Peyer's patch (tissue), 4 donors: ENCODE results near the gene BLCAP. TPM values are rescaled to one million over a fixed set of nuclear protein-coding genes. Genes with fewer than 3 reads are reported as not detected.

Source experiments
- DNase-seq, 3 donors: peaks; one replicate each; pipeline ENCODE4 v3.0.0-alpha.2; 2017 to 2019
- H3K27ac ChIP-seq, 4 donors: fragments of 200-600 bp; sonication (generic); one replicate each; pipeline ENCODE4 v1.5.1; 2016 to 2019
- H3K27me3 ChIP-seq, 2 donors: fragments of 200-600 bp; sonication (generic); one replicate each; pipeline ENCODE4 v1.5.1; 2019
- H3K36me3 ChIP-seq, 3 donors: fragments of 200-600 bp; sonication (generic); one replicate each; pipeline ENCODE4 v1.5.1; 2016 to 2019
- H3K4me1 ChIP-seq, 4 donors: fragments of 200-600 bp; sonication (generic); one replicate each; pipeline ENCODE4 v1.5.1; 2016 to 2019
- H3K4me3 ChIP-seq, 4 donors: fragments of 200-600 bp; sonication (generic); 1 replicate in 3 of 4; 2 replicates in 1 of 4; pipeline ENCODE4 v1.5.1; 2016 to 2019; ENCODE audit warnings: mild to moderate bottlenecking in 1 of 4
- H3K9me3 ChIP-seq, 4 donors: fragments of 200-600 bp; sonication (generic); one replicate each; pipeline ENCODE4 v1.5.1; 2016 to 2019; ENCODE audit warnings: mild to moderate bottlenecking in 1 of 4
- CTCF ChIP-seq, 6 experiments: fragments of 450-650 bp in 4 of 6; fragments of 200-600 bp in 2 of 6; sonication (generic) in 1 of 6; IDR thresholded peaks; one replicate each; pipeline ENCODE4 v1.5.1; 2017 to 2019; ENCODE audit warnings: antibody characterized with exemption in 6 of 6, mild to moderate bottlenecking in 3 of 6, moderate library complexity in 1 of 6
- POLR2A ChIP-seq, 2 donors: fragments of 450-650 bp; IDR thresholded peaks; one replicate each; pipeline ENCODE4 v1.5.1; 2017; ENCODE audit warnings: antibody characterized with exemption in 2 of 2, mild to moderate bottlenecking in 2 of 2, moderate library complexity in 2 of 2
- total RNA-seq, 4 donors: library from RNA; depleted of rRNA; stranded (reverse); fragments of >200 nt; gene quantifications; one replicate each; pipeline ENCODE4 v1.1.0, GENCODE V29; 2016

Gene BLCAP
- total RNA-seq, 4 donors from 2014 or later, result 44.6 to 129 (median 118) TPM

DNA sequence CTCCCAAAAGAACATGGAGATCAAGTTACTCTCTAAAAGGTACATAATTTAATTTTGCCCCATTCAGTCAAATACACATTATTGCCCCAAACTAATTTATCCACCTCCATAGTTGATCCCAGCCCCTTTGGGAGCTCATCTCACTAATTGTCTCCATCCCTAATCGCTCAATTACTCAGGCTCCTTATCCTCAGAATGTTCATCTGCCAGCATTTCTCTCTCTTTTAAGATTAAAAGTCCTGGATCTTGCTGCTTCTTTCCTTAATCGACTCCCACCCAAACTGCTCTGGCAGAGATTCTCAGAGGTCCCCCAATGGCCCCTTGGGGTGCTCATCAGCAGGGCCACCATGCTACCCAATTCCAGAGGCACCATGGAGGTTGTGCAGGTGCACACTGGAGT is 25.0 kb downstream of the BLCAP start:
- Histone ChIP-seq H3K4me3 (no peak overlapping the region), H3K4me1 (no peaks in the 10 kb centered on the region), H3K9me3 (no peaks in the 10 kb centered on the region), H3K27ac (no peak overlapping the region), H3K27me3 (no peaks in the 10 kb centered on the region), H3K36me3 (no peaks in the 10 kb centered on the region)
- TF ChIP-seq POLR2A (IDR thresholded peaks at IDR 0.05) (no peak), CTCF (IDR thresholded peaks at IDR 0.05) (no peak)
- no peak for DNase-seq

- TF ChIP-seq POLR2A (IDR thresholded peaks at IDR 0.05) (no peak), CTCF (IDR thresholded peaks at IDR 0.05) (no peak)
- H3K4me1 ChIP-seq, result no peaks in the 10 kb centered on the region
- H3K9me3 ChIP-seq, result no peaks in the 10 kb centered on the region
- H3K36me3 ChIP-seq, result no peaks in the 10 kb centered on the region
- H3K27ac ChIP-seq, result no peak overlapping the region
- H3K27me3 ChIP-seq, result no peaks in the 10 kb centered on the region
- H3K4me3 ChIP-seq, result no peak overlapping the region
- DNase-seq, result no peak
These were observed 25.7 kb downstream of the BLCAP start for GRCh38 chr20:37501940-37502339.

GRCh38 chr20:37500311-37500710 is 27.4 kb downstream of the BLCAP start:
- no peak for DNase-seq
- no peak for TF ChIP-seq POLR2A (IDR thresholded peaks at IDR 0.05)
- TF ChIP-seq CTCF (IDR thresholded peaks at IDR 0.05), result no peak
- H3K4me3 ChIP-seq, result no peak overlapping the region
- H3K9me3 ChIP-seq, result no peaks in the 10 kb centered on the region
- H3K4me1 ChIP-seq, result no peaks in the 10 kb centered on the region
- H3K36me3 ChIP-seq, result peaks cover 0 to 4% (median 0%) of the 10 kb centered on the region in 3 donors
- no peaks in the 10 kb centered on the region for H3K27me3 ChIP-seq
- no peak overlapping the region for H3K27ac ChIP-seq

DNA sequence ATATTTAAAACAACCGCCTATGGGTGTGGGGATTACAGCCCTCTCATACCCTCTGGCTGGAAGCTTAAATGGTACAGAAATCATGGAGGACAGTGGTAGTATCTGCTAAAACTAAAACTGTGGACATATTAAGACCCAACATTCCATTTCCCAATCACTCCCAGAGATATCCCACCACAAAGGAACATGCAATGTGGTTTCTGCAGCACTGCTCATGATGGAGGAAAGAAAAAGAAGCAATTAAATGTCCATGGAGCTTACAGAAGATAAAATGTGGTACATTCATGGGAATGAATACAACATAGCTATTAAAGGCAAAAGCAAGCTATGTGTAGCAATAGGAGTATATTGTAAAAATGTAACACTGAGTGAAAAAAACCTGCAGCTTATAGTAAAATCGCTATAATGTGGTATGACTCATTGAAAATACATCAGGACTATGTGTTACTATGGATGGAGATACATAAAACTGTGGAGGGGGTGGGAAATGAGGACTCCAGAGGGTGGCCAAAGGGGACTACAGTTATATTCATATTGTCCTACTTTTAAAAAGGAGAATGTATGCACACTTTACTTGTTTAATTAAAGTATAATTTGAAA is 29.5 kb downstream of the BLCAP start:
- no peak for DNase-seq
- no peak for TF ChIP-seq CTCF (IDR thresholded peaks at IDR 0.05)
- TF ChIP-seq POLR2A (IDR thresholded peaks at IDR 0.05), result no peak
- Histone ChIP-seq H3K27me3 (no peaks in the 10 kb centered on the region), H3K9me3 (no peaks in the 10 kb centered on the region), H3K27ac (no peak overlapping the region), H3K4me1 (no peaks in the 10 kb centered on the region), H3K36me3 (peaks cover 0 to 16% (median 0%) of the 10 kb centered on the region in 3 donors), H3K4me3 (no peak overlapping the region)

DNA sequence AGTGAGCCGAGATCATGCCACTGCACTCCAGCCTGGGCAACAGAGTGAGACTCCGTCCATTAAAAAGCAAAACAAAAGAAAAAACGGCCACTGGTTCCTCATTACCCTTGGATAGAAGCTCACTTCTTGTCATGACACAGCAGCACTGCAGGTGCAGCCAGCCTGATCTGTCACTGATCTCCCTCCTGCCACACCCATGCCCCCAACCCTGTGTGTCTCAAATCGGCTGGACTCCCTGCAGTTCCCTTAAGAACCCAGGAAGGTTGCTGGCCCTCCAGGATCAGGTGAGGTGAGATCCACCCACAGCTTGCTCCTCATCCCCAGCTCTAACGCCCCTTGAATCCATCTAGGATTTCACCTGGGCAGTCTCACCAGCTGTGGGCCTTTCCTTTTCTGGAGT is 32.9 kb downstream of the BLCAP start:
- H3K4me3 ChIP-seq, result no peak overlapping the region
- DNase-seq, result no peak
- H3K27ac ChIP-seq, result no peak overlapping the region
- H3K36me3 ChIP-seq, result peaks cover 0 to 16% (median 0%) of the 10 kb centered on the region in 3 donors
- no peaks in the 10 kb centered on the region for H3K27me3 ChIP-seq
- no peaks in the 10 kb centered on the region for H3K9me3 ChIP-seq
- no peaks in the 10 kb centered on the region for H3K4me1 ChIP-seq
- TF ChIP-seq CTCF (IDR thresholded peaks at IDR 0.05) (no peak), POLR2A (IDR thresholded peaks at IDR 0.05) (no peak)

- no peaks in the 10 kb centered on the region for H3K4me1 ChIP-seq
- peaks cover 0 to 16% (median 0%) of the 10 kb centered on the region in 3 donors for H3K36me3 ChIP-seq
- no peaks in the 10 kb centered on the region for H3K9me3 ChIP-seq
- no peaks in the 10 kb centered on the region for H3K27me3 ChIP-seq
- TF ChIP-seq CTCF (IDR thresholded peaks at IDR 0.05) (no peak), POLR2A (IDR thresholded peaks at IDR 0.05) (no peak)
- DNase-seq, result no peak
- H3K4me3 ChIP-seq, result no peak overlapping the region
- H3K27ac ChIP-seq, result no peak overlapping the region
These were observed 33.4 kb downstream of the BLCAP start for GRCh38 chr20:37494301-37494700.
